Liver (tissue), 3 donors: ENCODE measurements around the gene ZBTB12.
"Not testable (repeated sequence)": the region's sequence is repeated elsewhere in the genome, so short reads cannot be mapped to it uniquely, and the experiment has no call there.

Experiments
- GABPA ChIP-seq, 2 donors: IDR thresholded peaks in 1 of 2; conservative IDR thresholded peaks in 1 of 2; 2 replicates each; pipeline ENCODE4 v1.6.1; 2016; ENCODE audit warnings: antibody characterized with exemption in 2 of 2, mild to moderate bottlenecking in 1 of 2, moderate library complexity in 1 of 2
- HNF4A ChIP-seq, 2 donors: conservative IDR thresholded peaks; 2 replicates each; pipeline ENCODE4 v1.6.1; 2016; ENCODE audit warnings: antibody characterized with exemption in 2 of 2, mild to moderate bottlenecking in 2 of 2
- RAD21 ChIP-seq, 2 donors: IDR thresholded peaks; 2 replicates each; pipeline ENCODE4 v1.6.1; 2016; ENCODE audit warnings: antibody characterized with exemption in 2 of 2, mild to moderate bottlenecking in 2 of 2
- RXRA ChIP-seq, 2 donors: IDR thresholded peaks; 2 replicates each; pipeline ENCODE4 v1.6.1; 2017 to 2018; ENCODE audit warnings: antibody characterized with exemption in 2 of 2, mild to moderate bottlenecking in 1 of 2
- SP1 ChIP-seq: IDR thresholded peaks from 2 replicates; pipeline ENCODE4 v1.6.1; 2018; ENCODE audit warnings: antibody characterized with exemption, mild to moderate bottlenecking
- YY1 ChIP-seq: IDR thresholded peaks from 2 replicates; pipeline ENCODE4 v1.6.1; 2016; ENCODE audit warnings: antibody characterized with exemption, mild to moderate bottlenecking
- TF ChIP-seq, protein P1 (sequence below): IDR thresholded peaks from 2 replicates; pipeline ENCODE4 v1.6.1; 2016; ENCODE audit warnings: antibody characterized with exemption, mild to moderate bottlenecking
- TF ChIP-seq, protein P2 (sequence below): fragments of 150-350 bp; IDR thresholded peaks from 2 replicates; pipeline ENCODE4 v1.5.1; 2017; ENCODE audit warnings: improper control_type of control experiment, low read depth, low read length; ENCODE audit not compliant: missing input control
- TF ChIP-seq, protein P3 (sequence below): IDR thresholded peaks from 2 replicates; pipeline ENCODE4 v1.6.1; 2016; ENCODE audit warnings: antibody characterized with exemption
- donor health status: healthy.
- donor health status: healthy.

DNA sequence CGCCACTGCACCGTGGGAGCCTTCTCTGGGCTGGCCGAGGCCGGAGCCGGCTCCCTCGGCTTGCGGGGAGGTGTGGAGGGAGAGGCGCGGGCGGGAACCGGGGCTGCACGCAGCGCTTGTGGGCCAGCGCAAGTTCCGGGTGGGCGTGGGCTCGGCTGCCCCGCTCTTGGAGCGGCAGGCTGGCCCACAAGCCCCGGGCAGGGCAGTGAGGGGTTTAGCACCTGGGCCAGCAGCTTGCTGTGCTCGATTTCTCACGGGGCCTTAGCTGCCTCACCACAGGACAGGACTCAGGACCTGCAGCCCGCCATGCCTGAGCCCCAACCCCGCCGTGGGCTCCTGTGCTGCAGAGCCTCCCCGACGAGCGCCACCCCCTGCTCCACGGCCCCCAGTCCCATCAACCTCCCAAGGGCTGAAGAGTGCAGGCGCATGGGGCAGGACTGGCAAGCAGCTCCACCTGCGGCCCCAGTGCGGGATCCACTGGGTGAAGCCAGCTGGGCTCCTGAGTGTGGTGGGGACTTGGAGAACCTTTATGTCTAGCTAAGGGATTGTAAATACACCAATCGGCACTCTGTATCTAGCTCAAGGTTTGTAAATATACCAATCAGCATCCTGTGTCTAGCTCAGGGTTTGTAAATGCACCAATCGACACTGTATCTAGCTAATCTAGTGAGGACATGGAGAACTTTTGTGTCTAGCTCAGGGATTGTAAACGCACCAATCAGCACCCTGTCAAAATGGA is 49.7 kb downstream of the ZBTB12 start:
- TF ChIP-seq, protein P1, sequence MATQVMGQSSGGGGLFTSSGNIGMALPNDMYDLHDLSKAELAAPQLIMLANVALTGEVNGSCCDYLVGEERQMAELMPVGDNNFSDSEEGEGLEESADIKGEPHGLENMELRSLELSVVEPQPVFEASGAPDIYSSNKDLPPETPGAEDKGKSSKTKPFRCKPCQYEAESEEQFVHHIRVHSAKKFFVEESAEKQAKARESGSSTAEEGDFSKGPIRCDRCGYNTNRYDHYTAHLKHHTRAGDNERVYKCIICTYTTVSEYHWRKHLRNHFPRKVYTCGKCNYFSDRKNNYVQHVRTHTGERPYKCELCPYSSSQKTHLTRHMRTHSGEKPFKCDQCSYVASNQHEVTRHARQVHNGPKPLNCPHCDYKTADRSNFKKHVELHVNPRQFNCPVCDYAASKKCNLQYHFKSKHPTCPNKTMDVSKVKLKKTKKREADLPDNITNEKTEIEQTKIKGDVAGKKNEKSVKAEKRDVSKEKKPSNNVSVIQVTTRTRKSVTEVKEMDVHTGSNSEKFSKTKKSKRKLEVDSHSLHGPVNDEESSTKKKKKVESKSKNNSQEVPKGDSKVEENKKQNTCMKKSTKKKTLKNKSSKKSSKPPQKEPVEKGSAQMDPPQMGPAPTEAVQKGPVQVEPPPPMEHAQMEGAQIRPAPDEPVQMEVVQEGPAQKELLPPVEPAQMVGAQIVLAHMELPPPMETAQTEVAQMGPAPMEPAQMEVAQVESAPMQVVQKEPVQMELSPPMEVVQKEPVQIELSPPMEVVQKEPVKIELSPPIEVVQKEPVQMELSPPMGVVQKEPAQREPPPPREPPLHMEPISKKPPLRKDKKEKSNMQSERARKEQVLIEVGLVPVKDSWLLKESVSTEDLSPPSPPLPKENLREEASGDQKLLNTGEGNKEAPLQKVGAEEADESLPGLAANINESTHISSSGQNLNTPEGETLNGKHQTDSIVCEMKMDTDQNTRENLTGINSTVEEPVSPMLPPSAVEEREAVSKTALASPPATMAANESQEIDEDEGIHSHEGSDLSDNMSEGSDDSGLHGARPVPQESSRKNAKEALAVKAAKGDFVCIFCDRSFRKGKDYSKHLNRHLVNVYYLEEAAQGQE = not testable (repeated sequence)
- not testable (repeated sequence) for TF ChIP-seq SP1; GABPA (IDR thresholded peaks at IDR 0.05 in 1 of 2, conservative IDR thresholded peaks at IDR 0.05 in 1 of 2); RXRA (IDR thresholded peaks at IDR 0.05); RAD21 (IDR thresholded peaks at IDR 0.05); HNF4A (conservative IDR thresholded peaks at IDR 0.05); YY1
- TF ChIP-seq, protein P2, sequence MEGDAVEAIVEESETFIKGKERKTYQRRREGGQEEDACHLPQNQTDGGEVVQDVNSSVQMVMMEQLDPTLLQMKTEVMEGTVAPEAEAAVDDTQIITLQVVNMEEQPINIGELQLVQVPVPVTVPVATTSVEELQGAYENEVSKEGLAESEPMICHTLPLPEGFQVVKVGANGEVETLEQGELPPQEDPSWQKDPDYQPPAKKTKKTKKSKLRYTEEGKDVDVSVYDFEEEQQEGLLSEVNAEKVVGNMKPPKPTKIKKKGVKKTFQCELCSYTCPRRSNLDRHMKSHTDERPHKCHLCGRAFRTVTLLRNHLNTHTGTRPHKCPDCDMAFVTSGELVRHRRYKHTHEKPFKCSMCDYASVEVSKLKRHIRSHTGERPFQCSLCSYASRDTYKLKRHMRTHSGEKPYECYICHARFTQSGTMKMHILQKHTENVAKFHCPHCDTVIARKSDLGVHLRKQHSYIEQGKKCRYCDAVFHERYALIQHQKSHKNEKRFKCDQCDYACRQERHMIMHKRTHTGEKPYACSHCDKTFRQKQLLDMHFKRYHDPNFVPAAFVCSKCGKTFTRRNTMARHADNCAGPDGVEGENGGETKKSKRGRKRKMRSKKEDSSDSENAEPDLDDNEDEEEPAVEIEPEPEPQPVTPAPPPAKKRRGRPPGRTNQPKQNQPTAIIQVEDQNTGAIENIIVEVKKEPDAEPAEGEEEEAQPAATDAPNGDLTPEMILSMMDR = not testable (repeated sequence)
- TF ChIP-seq, protein P3, sequence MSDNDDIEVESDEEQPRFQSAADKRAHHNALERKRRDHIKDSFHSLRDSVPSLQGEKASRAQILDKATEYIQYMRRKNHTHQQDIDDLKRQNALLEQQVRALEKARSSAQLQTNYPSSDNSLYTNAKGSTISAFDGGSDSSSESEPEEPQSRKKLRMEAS = not testable (repeated sequence)
